ENCODE measurements around the gene U2AF2. TPM values are rescaled to one million over a fixed set of nuclear protein-coding genes. Genes with fewer than 3 reads are reported as not detected.

Gene U2AF2
- total and polyA plus RNA-seq, 2 of the 8 experiments (the other 6 are each of a cell fraction or from before 2014, with no cell fraction given), result 162 to 252 TPM

DNA sequence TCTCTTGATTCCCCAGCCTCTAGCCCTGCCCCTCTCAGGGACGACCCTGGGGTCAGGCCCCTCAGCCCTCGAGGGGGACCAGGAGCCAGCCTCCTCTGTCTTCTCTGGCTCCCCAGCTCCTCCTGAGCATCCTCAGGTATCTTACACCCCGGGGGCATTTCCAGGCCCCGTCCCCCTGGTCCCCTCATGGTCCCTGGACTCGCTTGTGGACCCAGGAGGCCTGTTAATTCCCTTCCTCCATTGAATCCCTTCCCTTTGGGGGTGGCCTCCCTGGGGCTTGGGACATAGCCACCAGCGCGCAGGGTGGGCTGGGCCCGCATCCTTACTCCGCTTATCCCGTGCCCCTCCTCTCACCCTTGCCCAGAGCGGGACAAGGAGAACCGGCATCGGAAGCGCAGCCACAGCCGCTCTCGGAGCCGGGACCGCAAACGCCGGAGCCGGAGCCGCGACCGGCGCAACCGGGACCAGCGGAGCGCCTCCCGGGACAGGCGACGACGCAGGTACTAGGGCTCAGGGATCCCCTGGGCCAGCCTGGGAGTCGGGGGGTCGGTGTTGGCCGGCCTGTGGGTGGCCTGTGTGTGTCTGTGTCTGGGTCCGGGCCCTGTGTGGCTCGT is 4.1 kb downstream of the U2AF2 start (continued):
- TF ChIP-seq, protein P1, sequence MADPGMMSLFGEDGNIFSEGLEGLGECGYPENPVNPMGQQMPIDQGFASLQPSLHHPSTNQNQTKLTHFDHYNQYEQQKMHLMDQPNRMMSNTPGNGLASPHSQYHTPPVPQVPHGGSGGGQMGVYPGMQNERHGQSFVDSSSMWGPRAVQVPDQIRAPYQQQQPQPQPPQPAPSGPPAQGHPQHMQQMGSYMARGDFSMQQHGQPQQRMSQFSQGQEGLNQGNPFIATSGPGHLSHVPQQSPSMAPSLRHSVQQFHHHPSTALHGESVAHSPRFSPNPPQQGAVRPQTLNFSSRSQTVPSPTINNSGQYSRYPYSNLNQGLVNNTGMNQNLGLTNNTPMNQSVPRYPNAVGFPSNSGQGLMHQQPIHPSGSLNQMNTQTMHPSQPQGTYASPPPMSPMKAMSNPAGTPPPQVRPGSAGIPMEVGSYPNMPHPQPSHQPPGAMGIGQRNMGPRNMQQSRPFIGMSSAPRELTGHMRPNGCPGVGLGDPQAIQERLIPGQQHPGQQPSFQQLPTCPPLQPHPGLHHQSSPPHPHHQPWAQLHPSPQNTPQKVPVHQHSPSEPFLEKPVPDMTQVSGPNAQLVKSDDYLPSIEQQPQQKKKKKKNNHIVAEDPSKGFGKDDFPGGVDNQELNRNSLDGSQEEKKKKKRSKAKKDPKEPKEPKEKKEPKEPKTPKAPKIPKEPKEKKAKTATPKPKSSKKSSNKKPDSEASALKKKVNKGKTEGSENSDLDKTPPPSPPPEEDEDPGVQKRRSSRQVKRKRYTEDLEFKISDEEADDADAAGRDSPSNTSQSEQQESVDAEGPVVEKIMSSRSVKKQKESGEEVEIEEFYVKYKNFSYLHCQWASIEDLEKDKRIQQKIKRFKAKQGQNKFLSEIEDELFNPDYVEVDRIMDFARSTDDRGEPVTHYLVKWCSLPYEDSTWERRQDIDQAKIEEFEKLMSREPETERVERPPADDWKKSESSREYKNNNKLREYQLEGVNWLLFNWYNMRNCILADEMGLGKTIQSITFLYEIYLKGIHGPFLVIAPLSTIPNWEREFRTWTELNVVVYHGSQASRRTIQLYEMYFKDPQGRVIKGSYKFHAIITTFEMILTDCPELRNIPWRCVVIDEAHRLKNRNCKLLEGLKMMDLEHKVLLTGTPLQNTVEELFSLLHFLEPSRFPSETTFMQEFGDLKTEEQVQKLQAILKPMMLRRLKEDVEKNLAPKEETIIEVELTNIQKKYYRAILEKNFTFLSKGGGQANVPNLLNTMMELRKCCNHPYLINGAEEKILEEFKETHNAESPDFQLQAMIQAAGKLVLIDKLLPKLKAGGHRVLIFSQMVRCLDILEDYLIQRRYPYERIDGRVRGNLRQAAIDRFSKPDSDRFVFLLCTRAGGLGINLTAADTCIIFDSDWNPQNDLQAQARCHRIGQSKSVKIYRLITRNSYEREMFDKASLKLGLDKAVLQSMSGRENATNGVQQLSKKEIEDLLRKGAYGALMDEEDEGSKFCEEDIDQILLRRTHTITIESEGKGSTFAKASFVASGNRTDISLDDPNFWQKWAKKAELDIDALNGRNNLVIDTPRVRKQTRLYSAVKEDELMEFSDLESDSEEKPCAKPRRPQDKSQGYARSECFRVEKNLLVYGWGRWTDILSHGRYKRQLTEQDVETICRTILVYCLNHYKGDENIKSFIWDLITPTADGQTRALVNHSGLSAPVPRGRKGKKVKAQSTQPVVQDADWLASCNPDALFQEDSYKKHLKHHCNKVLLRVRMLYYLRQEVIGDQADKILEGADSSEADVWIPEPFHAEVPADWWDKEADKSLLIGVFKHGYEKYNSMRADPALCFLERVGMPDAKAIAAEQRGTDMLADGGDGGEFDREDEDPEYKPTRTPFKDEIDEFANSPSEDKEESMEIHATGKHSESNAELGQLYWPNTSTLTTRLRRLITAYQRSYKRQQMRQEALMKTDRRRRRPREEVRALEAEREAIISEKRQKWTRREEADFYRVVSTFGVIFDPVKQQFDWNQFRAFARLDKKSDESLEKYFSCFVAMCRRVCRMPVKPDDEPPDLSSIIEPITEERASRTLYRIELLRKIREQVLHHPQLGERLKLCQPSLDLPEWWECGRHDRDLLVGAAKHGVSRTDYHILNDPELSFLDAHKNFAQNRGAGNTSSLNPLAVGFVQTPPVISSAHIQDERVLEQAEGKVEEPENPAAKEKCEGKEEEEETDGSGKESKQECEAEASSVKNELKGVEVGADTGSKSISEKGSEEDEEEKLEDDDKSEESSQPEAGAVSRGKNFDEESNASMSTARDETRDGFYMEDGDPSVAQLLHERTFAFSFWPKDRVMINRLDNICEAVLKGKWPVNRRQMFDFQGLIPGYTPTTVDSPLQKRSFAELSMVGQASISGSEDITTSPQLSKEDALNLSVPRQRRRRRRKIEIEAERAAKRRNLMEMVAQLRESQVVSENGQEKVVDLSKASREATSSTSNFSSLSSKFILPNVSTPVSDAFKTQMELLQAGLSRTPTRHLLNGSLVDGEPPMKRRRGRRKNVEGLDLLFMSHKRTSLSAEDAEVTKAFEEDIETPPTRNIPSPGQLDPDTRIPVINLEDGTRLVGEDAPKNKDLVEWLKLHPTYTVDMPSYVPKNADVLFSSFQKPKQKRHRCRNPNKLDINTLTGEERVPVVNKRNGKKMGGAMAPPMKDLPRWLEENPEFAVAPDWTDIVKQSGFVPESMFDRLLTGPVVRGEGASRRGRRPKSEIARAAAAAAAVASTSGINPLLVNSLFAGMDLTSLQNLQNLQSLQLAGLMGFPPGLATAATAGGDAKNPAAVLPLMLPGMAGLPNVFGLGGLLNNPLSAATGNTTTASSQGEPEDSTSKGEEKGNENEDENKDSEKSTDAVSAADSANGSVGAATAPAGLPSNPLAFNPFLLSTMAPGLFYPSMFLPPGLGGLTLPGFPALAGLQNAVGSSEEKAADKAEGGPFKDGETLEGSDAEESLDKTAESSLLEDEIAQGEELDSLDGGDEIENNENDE (IDR thresholded peaks at IDR 0.05; ENCODE audit: insufficient replicate concordance, low read length), result no peak
- TF ChIP-seq CREB1 (IDR thresholded peaks at IDR 0.05), result no peak
- TF ChIP-seq SIRT6 (IDR thresholded peaks at IDR 0.05; ENCODE audit: low read length), result no peak
- TF ChIP-seq CTBP2 (IDR thresholded peaks at IDR 0.05; ENCODE audit: borderline replicate concordance, insufficient read depth, insufficient read length, low read length), result no peak
- TF ChIP-seq CHD2 (IDR thresholded peaks at IDR 0.05; ENCODE audit: low read length), result no peak
- no peak for TF ChIP-seq BCL11A (IDR thresholded peaks at IDR 0.05; ENCODE audit: low read depth in 2 of 2, low read length in 2 of 2)
- no peak for TF ChIP-seq HDAC2 (IDR thresholded peaks at IDR 0.05; ENCODE audit: borderline replicate concordance in 1 of 2, low read depth in 2 of 2, low read length in 2 of 2)
- TF ChIP-seq TAF1 (IDR thresholded peaks at IDR 0.05; ENCODE audit: low read depth, low read length), result no peak
- TF ChIP-seq TBP (IDR thresholded peaks at IDR 0.05; ENCODE audit: low read depth, low read length), result no peak
- TF ChIP-seq EGR1 (IDR thresholded peaks at IDR 0.05; ENCODE audit: borderline replicate concordance, low read depth, low read length), result no peak
- TF ChIP-seq MAFK (IDR thresholded peaks at IDR 0.05; ENCODE audit: low read depth, low read length), result no peak

Data from H1 (cell line).